Measurements from ENCODE around the gene ATP13A4. TPM values are rescaled to one million over a fixed set of nuclear protein-coding genes. Genes with fewer than 3 reads are reported as not detected.

The ATP13A4 gene
- total RNA-seq, 1 donor from 2014 or later = not detected

DNA sequence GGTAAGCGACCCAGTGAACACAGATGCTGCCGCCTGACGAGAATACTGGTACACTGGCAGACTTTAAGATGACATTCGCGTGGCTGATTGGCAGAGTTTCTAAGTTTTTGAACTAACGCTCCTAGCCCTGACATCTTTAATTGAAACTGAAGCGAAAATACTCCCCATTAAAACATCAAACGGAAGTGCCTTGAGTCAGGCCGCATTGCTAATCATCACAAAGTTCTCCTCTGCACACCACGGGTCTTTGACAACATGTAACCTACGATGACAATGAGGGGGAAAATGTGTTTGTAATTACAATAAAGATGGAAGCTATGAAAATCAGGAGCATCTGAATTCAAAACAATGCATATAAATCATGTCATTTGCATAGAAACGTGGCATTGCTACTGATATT lies 44.5 kb downstream of the ATP13A4 start:
- Histone ChIP-seq H3K27me3 (no peaks in the 10 kb centered on the region), H3K9me3 (no peaks in the 10 kb centered on the region), H3K27ac (no peak overlapping the region), H3K4me1 (no peaks in the 10 kb centered on the region), H3K36me3 (no peaks in the 10 kb centered on the region), H3K4me3 (no peak overlapping the region)
- TF ChIP-seq, protein P1, sequence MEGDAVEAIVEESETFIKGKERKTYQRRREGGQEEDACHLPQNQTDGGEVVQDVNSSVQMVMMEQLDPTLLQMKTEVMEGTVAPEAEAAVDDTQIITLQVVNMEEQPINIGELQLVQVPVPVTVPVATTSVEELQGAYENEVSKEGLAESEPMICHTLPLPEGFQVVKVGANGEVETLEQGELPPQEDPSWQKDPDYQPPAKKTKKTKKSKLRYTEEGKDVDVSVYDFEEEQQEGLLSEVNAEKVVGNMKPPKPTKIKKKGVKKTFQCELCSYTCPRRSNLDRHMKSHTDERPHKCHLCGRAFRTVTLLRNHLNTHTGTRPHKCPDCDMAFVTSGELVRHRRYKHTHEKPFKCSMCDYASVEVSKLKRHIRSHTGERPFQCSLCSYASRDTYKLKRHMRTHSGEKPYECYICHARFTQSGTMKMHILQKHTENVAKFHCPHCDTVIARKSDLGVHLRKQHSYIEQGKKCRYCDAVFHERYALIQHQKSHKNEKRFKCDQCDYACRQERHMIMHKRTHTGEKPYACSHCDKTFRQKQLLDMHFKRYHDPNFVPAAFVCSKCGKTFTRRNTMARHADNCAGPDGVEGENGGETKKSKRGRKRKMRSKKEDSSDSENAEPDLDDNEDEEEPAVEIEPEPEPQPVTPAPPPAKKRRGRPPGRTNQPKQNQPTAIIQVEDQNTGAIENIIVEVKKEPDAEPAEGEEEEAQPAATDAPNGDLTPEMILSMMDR (IDR thresholded peaks at IDR 0.05) = no peak
- intact Hi-C loops (cut with DNase I) = no loop called here
- DNase-seq (ENCODE audit: low spot score in 2 of 2) = no peak

DNA sequence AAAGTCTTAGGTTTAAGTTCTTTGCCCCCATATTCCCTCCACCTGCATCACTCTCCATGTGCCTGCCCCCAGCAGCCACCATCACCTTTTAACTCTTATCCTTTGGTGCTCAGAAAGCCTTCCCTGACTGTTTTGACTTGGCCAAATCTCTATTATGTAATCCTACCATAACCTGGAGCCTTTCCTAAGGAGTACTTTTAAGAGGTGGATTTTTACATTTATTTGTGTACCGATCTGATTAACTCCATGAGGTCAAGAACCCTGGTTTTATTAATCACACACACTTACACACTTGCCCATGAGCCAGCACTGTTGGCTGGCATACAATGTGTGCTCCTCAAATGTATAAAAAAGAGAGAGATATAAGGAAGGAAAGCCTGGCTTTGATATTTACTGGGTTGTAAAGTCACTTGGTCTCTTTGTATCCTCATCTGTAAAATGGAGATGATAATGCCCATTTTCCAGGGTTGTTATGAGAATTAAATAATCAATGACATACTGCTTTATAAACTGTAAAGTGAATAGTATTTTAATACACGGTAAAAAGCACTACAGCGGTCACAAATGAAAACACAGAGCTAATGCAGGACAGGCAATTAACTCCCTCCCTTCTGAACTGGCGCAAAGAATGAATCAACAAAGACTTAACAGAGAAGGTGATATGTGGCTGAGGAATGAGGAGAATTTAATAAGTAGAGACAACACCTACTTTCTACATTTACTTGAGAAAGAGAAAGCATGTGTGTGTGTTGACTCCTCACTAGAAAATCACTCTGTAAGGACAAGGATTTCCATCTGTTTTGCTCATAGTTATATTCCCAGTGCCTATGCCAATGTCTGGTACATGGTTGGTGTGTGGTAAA lies 45.4 kb downstream of the ATP13A4 start:
- Histone ChIP-seq H3K4me3 (no peak overlapping the region), H3K4me1 (no peaks in the 10 kb centered on the region), H3K27ac (no peak overlapping the region), H3K36me3 (no peaks in the 10 kb centered on the region), H3K27me3 (no peaks in the 10 kb centered on the region), H3K9me3 (no peaks in the 10 kb centered on the region)
- intact Hi-C loops (cut with DNase I) = no loop called here
- TF ChIP-seq, protein P1 (IDR thresholded peaks at IDR 0.05) = no peak
- DNase-seq (ENCODE audit: low spot score in 2 of 2) = no peak

DNA sequence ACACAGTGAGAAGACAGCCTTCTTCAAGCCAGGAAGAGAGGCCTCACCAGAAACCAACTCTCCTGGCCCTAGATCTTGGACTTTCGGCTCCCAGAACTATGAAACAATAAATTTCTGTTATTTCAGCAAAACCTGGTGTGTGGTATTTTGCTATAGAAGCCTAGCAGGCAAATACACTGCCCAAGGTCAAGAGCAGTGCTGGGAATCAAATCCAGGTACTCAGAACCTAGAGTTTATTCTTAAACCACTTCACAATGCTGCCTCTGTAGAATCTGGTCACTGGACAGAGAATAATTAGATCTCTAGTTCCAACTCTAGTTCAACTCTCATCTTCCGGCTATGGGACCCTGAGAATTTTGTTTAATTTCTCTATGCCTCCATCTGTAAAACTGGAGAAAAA lies 46.6 kb downstream of the ATP13A4 start:
- TF ChIP-seq, protein P1 (IDR thresholded peaks at IDR 0.05) = no peak
- no peaks in the 10 kb centered on the region for H3K27me3 ChIP-seq
- no peak for DNase-seq (ENCODE audit: low spot score in 2 of 2)
- H3K4me1 ChIP-seq = no peaks in the 10 kb centered on the region
- intact Hi-C loops (cut with DNase I) = no loop called here
- H3K36me3 ChIP-seq = no peaks in the 10 kb centered on the region
- no peak overlapping the region for H3K27ac ChIP-seq
- H3K4me3 ChIP-seq = no peak overlapping the region
- no peaks in the 10 kb centered on the region for H3K9me3 ChIP-seq

DNA sequence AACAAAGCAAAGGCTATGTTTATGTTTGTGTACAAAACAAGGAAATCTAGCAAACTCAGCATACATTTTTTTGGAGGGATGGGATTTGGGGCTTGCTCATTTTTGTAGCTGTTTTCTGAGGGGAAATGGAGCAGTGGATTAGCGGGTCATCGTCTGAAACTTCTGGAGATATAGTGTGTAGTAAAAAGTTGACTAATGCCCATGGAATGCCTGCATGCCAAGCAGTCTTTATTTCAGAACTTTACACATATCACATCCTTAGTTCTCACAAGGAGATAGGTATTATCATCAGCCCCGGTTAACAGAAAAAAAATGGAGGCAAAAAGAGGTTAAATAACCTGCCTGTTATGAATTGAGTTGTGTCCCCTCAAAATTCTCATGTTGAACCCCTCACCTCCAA lies 47.1 kb downstream of the ATP13A4 start:
- H3K9me3 ChIP-seq = no peaks in the 10 kb centered on the region
- TF ChIP-seq, protein P1 (IDR thresholded peaks at IDR 0.05) = no peak
- H3K4me1 ChIP-seq = no peaks in the 10 kb centered on the region
- no peaks in the 10 kb centered on the region for H3K27me3 ChIP-seq
- H3K4me3 ChIP-seq = no peak overlapping the region
- intact Hi-C loops (cut with DNase I) = no loop called here
- no peak overlapping the region for H3K27ac ChIP-seq
- H3K36me3 ChIP-seq = no peaks in the 10 kb centered on the region
- no peak for DNase-seq (ENCODE audit: low spot score in 2 of 2)

DNA sequence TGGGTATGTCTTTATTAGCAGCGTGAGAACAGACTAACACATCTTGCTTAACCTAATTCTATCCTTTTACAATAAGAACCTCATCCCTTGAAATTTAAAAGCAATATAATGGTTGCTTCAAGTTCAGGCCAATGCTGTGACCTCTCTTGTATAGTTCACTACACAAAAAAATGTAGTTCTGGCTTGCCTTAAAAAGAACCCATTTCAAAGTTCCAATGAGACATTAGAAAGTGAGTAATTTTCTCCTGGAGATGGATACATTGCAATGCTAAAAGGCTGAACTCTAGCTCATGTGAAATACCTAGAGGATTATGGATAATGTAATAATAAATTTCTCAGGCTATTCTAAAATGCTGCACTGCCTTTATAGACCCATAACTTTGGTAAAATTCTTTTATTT lies 47.8 kb downstream of the ATP13A4 start:
- H3K9me3 ChIP-seq = no peaks in the 10 kb centered on the region
- H3K27me3 ChIP-seq = no peaks in the 10 kb centered on the region
- intact Hi-C loops (cut with DNase I) = no loop called here
- no peak for DNase-seq (ENCODE audit: low spot score in 2 of 2)
- no peak overlapping the region for H3K4me3 ChIP-seq
- H3K27ac ChIP-seq = no peak overlapping the region
- H3K4me1 ChIP-seq = no peaks in the 10 kb centered on the region
- no peaks in the 10 kb centered on the region for H3K36me3 ChIP-seq
- TF ChIP-seq, protein P1 (IDR thresholded peaks at IDR 0.05) = no peak
